Uterus (tissue), 4 donors: ENCODE results near the gene PTPN23. TPM values are rescaled to one million over a fixed set of nuclear protein-coding genes. Genes with fewer than 3 reads are reported as not detected.

Experiments
- DNase-seq, 2 donors: peaks; one replicate each; pipeline ENCODE4 v3.0.0-alpha.2; 2019 to 2020
- H3K27ac ChIP-seq, 2 donors: fragments of 200-600 bp; sonication (generic); 1 replicate in 1 of 2; 2 replicates in 1 of 2; pipeline ENCODE4 v1.5.1; 2016 to 2018
- H3K27me3 ChIP-seq, 2 donors: fragments of 200-600 bp; sonication (generic); one replicate each; pipeline ENCODE4 v1.5.1; 2018 to 2019; ENCODE audit warnings: control low read depth in 1 of 2
- H3K36me3 ChIP-seq, 2 donors: fragments of 200-600 bp; sonication (generic); one replicate each; pipeline ENCODE4 v1.5.1; 2019; ENCODE audit warnings: control low read depth in 1 of 2
- H3K4me1 ChIP-seq, 2 donors: fragments of 200-600 bp; sonication (generic); one replicate each; pipeline ENCODE4 v1.5.1; 2018 to 2019; ENCODE audit warnings: control low read depth in 1 of 2
- H3K4me3 ChIP-seq, 2 donors: fragments of 200-600 bp; sonication (generic); 1 replicate in 1 of 2; 2 replicates in 1 of 2; pipeline ENCODE4 v1.5.1; 2018 to 2019; ENCODE audit warnings: mild to moderate bottlenecking in 1 of 2
- H3K9me3 ChIP-seq, 2 donors: fragments of 200-600 bp; sonication (generic); one replicate each; pipeline ENCODE4 v1.5.1; 2019; ENCODE audit warnings: control low read depth in 1 of 2
- POLR2A ChIP-seq, 2 donors: fragments of 450-650 bp; IDR thresholded peaks; one replicate each; pipeline ENCODE4 v1.6.1; 2016; ENCODE audit warnings: antibody characterized with exemption in 2 of 2, mild to moderate bottlenecking in 1 of 2, moderate library complexity in 1 of 2
- intact Hi-C: fragments of 100-400 bp; cut with DNase I; formaldehyde crosslinking; loops from one replicate; pipeline ENCODE4 v1.15.1; 2023; ENCODE audit warnings: low total_unique reads
- total RNA-seq, 4 donors: library from RNA; depleted of rRNA in 3 of 4; stranded (reverse); fragments of >200 nt in 3 of 4; gene quantifications; one replicate each; pipeline versions ENCODE4 v1.1.0 to v1.2.4, GENCODE V29; 2014 to 2023
- TF ChIP-seq, protein P1 (sequence below), 4 experiments: fragments of 200-600 bp in 2 of 4; fragments of 450-650 bp in 2 of 4; sonication (generic) in 2 of 4; IDR thresholded peaks; one replicate each; pipeline ENCODE4 v1.5.1; 2016 to 2019; ENCODE audit warnings: antibody characterized with exemption in 4 of 4, mild to moderate bottlenecking in 2 of 4, moderate library complexity in 1 of 4
- donor health status: DM: yes; HTN: yes; CAD: no.

Gene PTPN23
- total RNA-seq, 4 donors from 2014 or later = 5.1 to 51.6 (median 16.2) TPM

DNA sequence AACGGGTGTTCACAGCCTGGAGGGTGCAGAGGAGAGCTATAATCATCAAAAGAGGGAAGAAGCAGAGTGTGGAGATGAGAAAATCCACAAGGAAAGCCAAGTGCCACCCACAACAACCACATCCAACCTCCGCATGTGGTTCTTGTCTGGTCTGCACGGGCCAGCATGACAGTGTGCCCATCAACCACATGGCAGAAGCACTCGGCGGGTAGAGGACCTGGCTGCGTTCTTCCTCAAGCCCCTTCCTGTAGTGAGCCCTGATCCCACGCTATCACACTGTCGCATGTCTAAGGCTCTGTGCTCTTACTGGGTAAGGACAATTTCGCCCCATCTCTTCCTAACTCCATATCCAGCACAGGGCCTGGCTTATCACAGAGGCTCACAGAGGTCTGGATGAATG is 41.9 kb downstream of the PTPN23 start:
- Histone ChIP-seq H3K4me3 (no peak overlapping the region), H3K9me3 (no peaks in the 10 kb centered on the region), H3K4me1 (no peaks in the 10 kb centered on the region), H3K27ac (no peak overlapping the region), H3K27me3 (no peaks in the 10 kb centered on the region), H3K36me3 (no peaks in the 10 kb centered on the region)
- intact Hi-C loops = no loop called here
- TF ChIP-seq POLR2A (IDR thresholded peaks at IDR 0.05) = no peak
- TF ChIP-seq, protein P1, sequence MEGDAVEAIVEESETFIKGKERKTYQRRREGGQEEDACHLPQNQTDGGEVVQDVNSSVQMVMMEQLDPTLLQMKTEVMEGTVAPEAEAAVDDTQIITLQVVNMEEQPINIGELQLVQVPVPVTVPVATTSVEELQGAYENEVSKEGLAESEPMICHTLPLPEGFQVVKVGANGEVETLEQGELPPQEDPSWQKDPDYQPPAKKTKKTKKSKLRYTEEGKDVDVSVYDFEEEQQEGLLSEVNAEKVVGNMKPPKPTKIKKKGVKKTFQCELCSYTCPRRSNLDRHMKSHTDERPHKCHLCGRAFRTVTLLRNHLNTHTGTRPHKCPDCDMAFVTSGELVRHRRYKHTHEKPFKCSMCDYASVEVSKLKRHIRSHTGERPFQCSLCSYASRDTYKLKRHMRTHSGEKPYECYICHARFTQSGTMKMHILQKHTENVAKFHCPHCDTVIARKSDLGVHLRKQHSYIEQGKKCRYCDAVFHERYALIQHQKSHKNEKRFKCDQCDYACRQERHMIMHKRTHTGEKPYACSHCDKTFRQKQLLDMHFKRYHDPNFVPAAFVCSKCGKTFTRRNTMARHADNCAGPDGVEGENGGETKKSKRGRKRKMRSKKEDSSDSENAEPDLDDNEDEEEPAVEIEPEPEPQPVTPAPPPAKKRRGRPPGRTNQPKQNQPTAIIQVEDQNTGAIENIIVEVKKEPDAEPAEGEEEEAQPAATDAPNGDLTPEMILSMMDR (IDR thresholded peaks at IDR 0.05) = no peak
- DNase-seq = no peak

DNA sequence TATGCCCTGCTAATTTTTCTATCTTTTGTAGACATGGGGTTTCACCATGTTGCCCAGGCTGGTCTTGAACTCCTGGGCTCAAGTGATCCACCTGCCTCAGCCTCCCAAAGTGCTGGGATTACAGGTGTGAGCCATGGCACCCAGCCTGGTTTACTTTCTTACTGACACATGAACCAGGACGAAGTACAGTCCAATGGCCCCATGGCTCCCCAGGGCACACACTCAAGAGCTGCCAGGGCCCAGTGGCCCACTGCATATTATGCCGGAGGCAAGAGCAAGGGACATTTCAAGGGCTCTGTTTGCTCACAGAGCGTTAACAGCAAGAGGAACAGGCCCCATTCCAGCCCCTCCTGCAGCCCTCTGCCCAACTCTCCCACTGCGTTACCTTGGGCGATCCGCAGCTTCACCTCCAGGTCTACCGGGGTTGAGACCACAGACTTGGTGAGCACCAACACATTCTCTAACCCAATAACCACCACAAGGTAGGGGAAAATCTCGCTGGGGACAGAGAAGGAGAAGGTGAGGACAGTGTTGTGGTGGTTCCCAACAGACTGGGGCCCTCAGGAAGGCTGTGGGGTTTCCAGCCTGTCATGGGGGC is 42.8 kb downstream of the PTPN23 start:
- Histone ChIP-seq H3K4me1 (no peaks in the 10 kb centered on the region), H3K4me3 (no peak overlapping the region), H3K36me3 (no peaks in the 10 kb centered on the region), H3K27me3 (no peaks in the 10 kb centered on the region), H3K27ac (no peak overlapping the region), H3K9me3 (no peaks in the 10 kb centered on the region)
- intact Hi-C loops = no loop called here
- DNase-seq = no peak
- TF ChIP-seq POLR2A (IDR thresholded peaks at IDR 0.05) = no peak

DNA sequence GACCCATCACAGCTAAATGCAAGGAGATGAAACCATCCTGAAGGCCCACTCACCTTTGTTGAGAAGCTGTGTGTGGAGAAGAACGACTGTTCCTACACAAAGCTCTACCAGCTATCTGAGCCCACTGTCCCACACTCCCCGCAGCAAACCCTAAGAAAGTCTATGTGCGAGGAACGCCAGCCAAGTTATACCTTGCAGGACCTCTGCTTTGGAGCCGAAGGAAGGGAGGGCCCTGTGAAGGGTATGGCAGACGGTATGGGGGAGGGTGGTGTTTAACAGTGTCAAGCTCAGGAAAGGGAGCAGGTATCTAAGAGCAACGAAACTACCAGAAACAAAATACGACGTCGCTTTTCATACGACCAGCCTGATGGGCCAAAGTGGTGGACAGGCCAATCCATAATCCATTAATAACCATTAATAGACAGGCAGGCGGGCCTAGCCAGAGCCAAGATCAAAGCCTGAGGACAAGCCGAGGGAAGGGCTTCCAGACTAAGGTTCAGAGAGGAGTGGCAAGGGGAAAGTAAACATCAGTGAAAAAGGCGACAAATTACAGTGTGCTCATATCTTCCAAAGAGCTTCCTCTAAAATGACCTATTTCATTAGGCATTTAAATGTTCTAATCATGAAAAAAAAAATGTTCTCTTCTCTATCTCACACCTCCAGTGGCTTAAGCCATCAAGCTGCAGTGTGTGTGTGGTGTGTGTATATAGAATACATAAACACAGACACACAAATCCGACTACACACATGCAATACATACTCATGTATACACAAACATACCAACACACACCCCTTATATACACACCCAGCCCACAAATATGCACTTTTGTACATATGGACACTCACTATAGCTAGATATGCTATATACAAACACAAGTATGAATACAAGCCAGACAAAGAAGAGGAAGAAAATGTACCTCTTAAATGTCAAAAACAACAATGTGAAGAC is 43.9 kb downstream of the PTPN23 start:
- intact Hi-C loops = no loop called here
- no peak overlapping the region for H3K4me3 ChIP-seq
- H3K36me3 ChIP-seq = no peaks in the 10 kb centered on the region
- no peak overlapping the region for H3K27ac ChIP-seq
- H3K9me3 ChIP-seq = no peaks in the 10 kb centered on the region
- H3K27me3 ChIP-seq = no peaks in the 10 kb centered on the region
- DNase-seq = no peak
- no peak for TF ChIP-seq POLR2A (IDR thresholded peaks at IDR 0.05)
- TF ChIP-seq, protein P1 (IDR thresholded peaks at IDR 0.05) = no peak
- no peaks in the 10 kb centered on the region for H3K4me1 ChIP-seq

GRCh38 chr3:47425383-47425778 is 44.6 kb downstream of the PTPN23 start:
- Histone ChIP-seq H3K27me3 (no peaks in the 10 kb centered on the region), H3K4me1 (no peaks in the 10 kb centered on the region), H3K27ac (no peak overlapping the region), H3K9me3 (no peaks in the 10 kb centered on the region), H3K4me3 (no peak overlapping the region), H3K36me3 (no peaks in the 10 kb centered on the region)
- TF ChIP-seq, protein P1 (IDR thresholded peaks at IDR 0.05) = no peak
- no peak for TF ChIP-seq POLR2A (IDR thresholded peaks at IDR 0.05)
- intact Hi-C loops = no loop called here
- DNase-seq = no peak

- Histone ChIP-seq H3K4me1 (no peaks in the 10 kb centered on the region), H3K27ac (no peak overlapping the region), H3K9me3 (no peaks in the 10 kb centered on the region), H3K27me3 (no peaks in the 10 kb centered on the region), H3K4me3 (no peak overlapping the region), H3K36me3 (no peaks in the 10 kb centered on the region)
- intact Hi-C loops = no loop called here
- TF ChIP-seq, protein P1 (IDR thresholded peaks at IDR 0.05) = no peak
- no peak for TF ChIP-seq POLR2A (IDR thresholded peaks at IDR 0.05)
- no peak for DNase-seq
Observed at GRCh38 chr3:47425959-47426358, 45.1 kb downstream of the PTPN23 start.
